Peyer's patch (tissue), 4 donors: ENCODE data around the gene ICE1. TPM values are rescaled to one million over a fixed set of nuclear protein-coding genes. Genes with fewer than 3 reads are reported as not detected.

ENCODE experiments used
- DNase-seq, 3 donors: peaks; one replicate each; pipeline ENCODE4 v3.0.0-alpha.2; 2017 to 2019
- H3K27ac ChIP-seq, 4 donors: fragments of 200-600 bp; sonication (generic); one replicate each; pipeline ENCODE4 v1.5.1; 2016 to 2019
- H3K27me3 ChIP-seq, 2 donors: fragments of 200-600 bp; sonication (generic); one replicate each; pipeline ENCODE4 v1.5.1; 2019
- H3K36me3 ChIP-seq, 3 donors: fragments of 200-600 bp; sonication (generic); one replicate each; pipeline ENCODE4 v1.5.1; 2016 to 2019
- H3K4me1 ChIP-seq, 4 donors: fragments of 200-600 bp; sonication (generic); one replicate each; pipeline ENCODE4 v1.5.1; 2016 to 2019
- H3K4me3 ChIP-seq, 4 donors: fragments of 200-600 bp; sonication (generic); 1 replicate in 3 of 4; 2 replicates in 1 of 4; pipeline ENCODE4 v1.5.1; 2016 to 2019; ENCODE audit warnings: mild to moderate bottlenecking in 1 of 4
- H3K9me3 ChIP-seq, 4 donors: fragments of 200-600 bp; sonication (generic); one replicate each; pipeline ENCODE4 v1.5.1; 2016 to 2019; ENCODE audit warnings: mild to moderate bottlenecking in 1 of 4
- POLR2A ChIP-seq, 2 donors: fragments of 450-650 bp; IDR thresholded peaks; one replicate each; pipeline ENCODE4 v1.5.1; 2017; ENCODE audit warnings: antibody characterized with exemption in 2 of 2, mild to moderate bottlenecking in 2 of 2, moderate library complexity in 2 of 2
- total RNA-seq, 4 donors: library from RNA; depleted of rRNA; stranded (reverse); fragments of >200 nt; gene quantifications; one replicate each; pipeline ENCODE4 v1.1.0, GENCODE V29; 2016
- TF ChIP-seq, protein P1 (sequence below), 6 experiments: fragments of 450-650 bp in 4 of 6; fragments of 200-600 bp in 2 of 6; sonication (generic) in 1 of 6; IDR thresholded peaks; one replicate each; pipeline ENCODE4 v1.5.1; 2017 to 2019; ENCODE audit warnings: antibody characterized with exemption in 6 of 6, mild to moderate bottlenecking in 3 of 6, moderate library complexity in 1 of 6

The ICE1 gene
- total RNA-seq, 4 donors from 2014 or later, result 21.8 to 55.3 (median 24.9) TPM

DNA sequence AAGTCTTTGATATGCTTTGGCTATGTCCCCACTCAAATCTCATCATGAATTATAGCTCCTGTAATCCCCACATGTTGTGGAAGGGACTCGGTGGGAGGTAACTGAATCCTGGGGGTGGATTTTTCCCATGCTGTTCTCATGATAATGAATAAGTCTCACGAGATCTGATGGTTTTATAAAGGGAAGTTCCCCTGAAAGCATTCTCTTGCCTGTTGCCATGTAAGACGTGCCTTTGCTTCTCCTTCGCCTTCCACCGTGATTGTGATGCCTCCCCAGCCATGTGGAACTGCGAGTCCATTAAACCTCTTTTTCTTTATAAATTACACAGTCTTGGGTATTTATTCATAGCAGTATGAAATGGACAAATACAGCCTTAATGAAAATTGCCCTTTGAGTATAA lies 44.7 kb upstream of the ICE1 start:
- no peak for DNase-seq
- H3K27ac ChIP-seq, result no peak overlapping the region
- no peak overlapping the region for H3K4me3 ChIP-seq
- no peak for TF ChIP-seq POLR2A (IDR thresholded peaks at IDR 0.05)
- TF ChIP-seq, protein P1, sequence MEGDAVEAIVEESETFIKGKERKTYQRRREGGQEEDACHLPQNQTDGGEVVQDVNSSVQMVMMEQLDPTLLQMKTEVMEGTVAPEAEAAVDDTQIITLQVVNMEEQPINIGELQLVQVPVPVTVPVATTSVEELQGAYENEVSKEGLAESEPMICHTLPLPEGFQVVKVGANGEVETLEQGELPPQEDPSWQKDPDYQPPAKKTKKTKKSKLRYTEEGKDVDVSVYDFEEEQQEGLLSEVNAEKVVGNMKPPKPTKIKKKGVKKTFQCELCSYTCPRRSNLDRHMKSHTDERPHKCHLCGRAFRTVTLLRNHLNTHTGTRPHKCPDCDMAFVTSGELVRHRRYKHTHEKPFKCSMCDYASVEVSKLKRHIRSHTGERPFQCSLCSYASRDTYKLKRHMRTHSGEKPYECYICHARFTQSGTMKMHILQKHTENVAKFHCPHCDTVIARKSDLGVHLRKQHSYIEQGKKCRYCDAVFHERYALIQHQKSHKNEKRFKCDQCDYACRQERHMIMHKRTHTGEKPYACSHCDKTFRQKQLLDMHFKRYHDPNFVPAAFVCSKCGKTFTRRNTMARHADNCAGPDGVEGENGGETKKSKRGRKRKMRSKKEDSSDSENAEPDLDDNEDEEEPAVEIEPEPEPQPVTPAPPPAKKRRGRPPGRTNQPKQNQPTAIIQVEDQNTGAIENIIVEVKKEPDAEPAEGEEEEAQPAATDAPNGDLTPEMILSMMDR (IDR thresholded peaks at IDR 0.05), result no peak
- no peaks in the 10 kb centered on the region for H3K36me3 ChIP-seq
- no peaks in the 10 kb centered on the region for H3K27me3 ChIP-seq
- H3K4me1 ChIP-seq, result no peaks in the 10 kb centered on the region
- H3K9me3 ChIP-seq, result no peaks in the 10 kb centered on the region

DNA sequence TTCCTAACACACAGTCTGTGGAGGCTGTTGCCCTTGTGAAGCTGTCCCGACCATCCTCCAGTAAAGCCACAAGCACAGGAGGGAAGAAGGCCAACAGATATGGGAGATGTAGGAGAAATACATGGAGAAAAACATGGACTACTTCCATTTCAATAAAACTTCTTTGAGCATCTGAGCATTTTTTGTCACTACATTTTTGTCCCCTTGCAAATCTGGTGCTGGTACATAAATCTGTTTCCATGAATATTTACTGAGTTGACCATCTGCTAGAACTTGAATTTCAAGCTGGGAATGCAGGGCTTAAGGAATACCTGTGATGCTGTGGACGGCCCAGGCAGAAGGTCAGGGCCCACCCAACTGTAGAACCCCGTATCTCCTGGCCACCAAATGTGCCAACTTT lies 43.9 kb upstream of the ICE1 start:
- Histone ChIP-seq H3K27me3 (no peaks in the 10 kb centered on the region), H3K27ac (no peak overlapping the region), H3K36me3 (no peaks in the 10 kb centered on the region), H3K9me3 (no peaks in the 10 kb centered on the region), H3K4me3 (no peak overlapping the region), H3K4me1 (no peaks in the 10 kb centered on the region)
- no peak for DNase-seq
- no peak for TF ChIP-seq POLR2A (IDR thresholded peaks at IDR 0.05)
- TF ChIP-seq, protein P1 (IDR thresholded peaks at IDR 0.05), result no peak

DNA sequence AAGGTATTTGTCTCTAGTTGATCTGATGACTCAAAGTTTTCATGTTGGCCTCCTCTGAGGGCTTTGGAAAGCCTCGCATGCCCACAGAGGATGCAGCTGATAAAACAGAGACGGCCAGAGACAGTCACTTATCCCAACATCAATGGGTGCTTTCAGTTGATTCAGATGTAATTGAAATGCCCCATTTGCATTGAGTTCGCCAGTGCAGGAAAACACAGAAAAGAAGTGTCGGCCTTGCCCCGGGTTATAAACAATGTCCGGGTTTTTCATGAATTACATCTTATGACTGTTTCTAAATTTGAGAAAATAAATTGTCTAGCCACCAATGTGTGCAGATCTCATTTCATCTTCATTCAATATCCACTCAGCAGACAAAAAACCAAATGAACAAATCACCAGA lies 42.2 kb upstream of the ICE1 start:
- H3K36me3 ChIP-seq, result no peaks in the 10 kb centered on the region
- DNase-seq, result no peak
- no peak overlapping the region for H3K27ac ChIP-seq
- H3K9me3 ChIP-seq, result no peaks in the 10 kb centered on the region
- no peaks in the 10 kb centered on the region for H3K27me3 ChIP-seq
- no peak overlapping the region for H3K4me3 ChIP-seq
- H3K4me1 ChIP-seq, result no peaks in the 10 kb centered on the region
- TF ChIP-seq, protein P1 (IDR thresholded peaks at IDR 0.05), result no peak
- no peak for TF ChIP-seq POLR2A (IDR thresholded peaks at IDR 0.05)

DNA sequence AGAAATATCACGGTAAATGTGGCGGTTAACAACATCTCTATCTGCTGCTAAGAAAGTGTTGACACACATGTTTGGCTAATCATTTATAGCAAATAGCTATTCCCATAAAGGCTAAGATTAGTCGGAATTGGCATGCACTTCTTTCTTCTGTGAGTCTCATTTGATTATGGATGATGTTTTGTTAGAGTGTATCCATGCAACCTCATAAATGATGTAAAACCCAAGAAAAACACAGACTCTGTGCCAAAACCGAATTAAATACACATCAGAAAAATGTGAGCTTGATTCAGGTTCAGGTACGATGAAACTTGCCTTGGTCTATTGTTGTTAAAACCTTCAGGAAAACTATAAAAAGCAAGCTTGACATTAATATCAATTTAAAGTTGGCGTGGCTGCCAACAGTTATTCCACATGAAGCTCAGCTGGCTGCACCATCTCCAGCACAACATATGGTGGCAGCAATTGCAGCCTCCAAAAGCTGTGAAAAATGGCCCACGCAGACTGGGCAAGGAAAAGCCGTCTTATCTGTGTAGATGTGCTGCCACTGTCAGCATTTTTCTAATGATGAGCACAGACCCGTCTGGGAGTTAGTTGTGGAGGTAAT lies 41.1 kb upstream of the ICE1 start:
- Histone ChIP-seq H3K4me3 (no peak overlapping the region), H3K27ac (no peak overlapping the region), H3K36me3 (no peaks in the 10 kb centered on the region), H3K27me3 (no peaks in the 10 kb centered on the region), H3K4me1 (no peaks in the 10 kb centered on the region), H3K9me3 (no peaks in the 10 kb centered on the region)
- DNase-seq, result no peak
- no peak for TF ChIP-seq POLR2A (IDR thresholded peaks at IDR 0.05)
- TF ChIP-seq, protein P1 (IDR thresholded peaks at IDR 0.05), result no peak

DNA sequence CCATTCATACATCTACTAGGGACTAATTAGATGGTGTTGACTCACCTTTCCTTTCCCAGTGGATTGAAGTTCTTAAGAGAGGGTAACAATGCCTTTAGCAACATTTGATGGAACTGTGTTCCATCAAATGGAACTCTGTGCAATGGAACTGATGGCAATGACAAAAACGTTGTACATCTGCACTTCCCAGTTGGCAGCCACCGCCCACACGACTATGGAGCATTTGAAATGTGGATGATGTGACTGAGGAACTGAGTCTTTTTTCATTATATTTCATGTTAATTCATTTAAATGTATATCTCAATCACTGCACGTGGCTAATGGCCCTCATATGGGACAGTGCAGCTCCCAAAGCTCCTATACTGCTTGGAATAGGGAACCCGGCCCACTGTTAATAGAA lies 39.0 kb upstream of the ICE1 start:
- Histone ChIP-seq H3K4me3 (no peak overlapping the region), H3K9me3 (no peaks in the 10 kb centered on the region), H3K36me3 (no peaks in the 10 kb centered on the region), H3K27me3 (no peaks in the 10 kb centered on the region), H3K4me1 (no peaks in the 10 kb centered on the region), H3K27ac (no peak overlapping the region)
- no peak for TF ChIP-seq POLR2A (IDR thresholded peaks at IDR 0.05)
- TF ChIP-seq, protein P1 (IDR thresholded peaks at IDR 0.05), result no peak
- no peak for DNase-seq
